ENCODE measurements around the gene FAM120A.

The FAM120A gene

DNA sequence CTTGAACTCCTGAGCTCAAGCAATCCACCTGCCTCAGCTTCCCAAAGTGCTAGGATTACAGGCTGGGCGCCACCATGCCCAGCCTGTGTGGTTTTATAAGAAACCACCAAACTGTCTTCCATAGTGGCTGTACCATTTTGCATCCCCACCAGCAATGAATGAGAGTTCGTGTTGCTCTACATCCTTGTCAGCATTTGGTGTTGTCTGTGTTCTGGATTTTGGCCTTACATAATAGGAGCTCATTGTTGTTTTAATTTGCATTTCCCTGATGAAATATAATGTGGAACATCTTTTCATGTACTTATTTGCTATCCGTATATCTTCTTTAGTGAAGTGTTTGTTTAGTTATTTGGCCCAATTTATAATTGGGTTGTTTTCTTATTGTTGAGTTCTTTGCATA is 154.7 kb downstream of the FAM120A start:
- no peak for TF ChIP-seq CTCF (IDR thresholded peaks at IDR 0.05)

DNA sequence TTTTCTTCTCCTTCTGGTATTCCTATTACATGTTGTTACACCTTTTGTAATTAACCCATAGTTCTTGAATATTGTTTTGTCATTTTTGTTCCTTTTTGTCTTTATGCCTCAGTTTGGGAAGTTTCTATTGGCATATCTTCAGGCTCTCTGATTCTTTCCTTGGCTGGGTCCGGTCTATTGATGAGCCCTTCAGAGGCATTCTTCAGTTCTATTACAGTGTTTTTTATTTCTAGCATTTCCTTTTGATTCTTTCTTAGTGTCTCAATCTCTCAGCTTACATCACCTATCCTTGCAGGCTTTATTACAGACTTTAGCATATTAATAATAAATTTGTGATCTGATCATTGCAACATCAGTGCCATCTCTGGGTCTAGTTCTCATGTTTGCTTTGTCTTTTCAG is 158.7 kb downstream of the FAM120A start:
- TF ChIP-seq CTCF (IDR thresholded peaks at IDR 0.05), result no peak

GRCh38 chr9:93612052-93612795 is 160.7 kb downstream of the FAM120A start:
- TF ChIP-seq CTCF (IDR thresholded peaks at IDR 0.05), result no peak

DNA sequence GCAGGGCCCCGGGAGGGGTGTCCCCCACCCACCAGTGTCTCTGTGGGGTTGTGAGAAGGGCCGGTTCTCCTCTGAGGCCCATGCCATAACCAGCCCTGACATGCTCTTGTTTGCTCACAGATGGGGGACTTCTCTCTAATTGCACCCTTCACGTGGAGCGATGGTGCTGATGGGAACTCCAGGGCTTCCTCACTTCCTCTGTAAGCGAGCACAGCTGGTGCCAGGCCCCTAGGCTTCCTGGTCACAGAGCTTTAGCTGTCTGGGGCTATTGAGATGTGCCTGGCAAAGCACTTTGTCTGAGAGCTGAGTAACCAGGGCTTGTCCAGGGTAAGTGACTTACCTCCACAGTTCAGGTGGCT is 161.3 kb downstream of the FAM120A start:
- TF ChIP-seq CTCF (IDR thresholded peaks at IDR 0.05), result no peak

DNA sequence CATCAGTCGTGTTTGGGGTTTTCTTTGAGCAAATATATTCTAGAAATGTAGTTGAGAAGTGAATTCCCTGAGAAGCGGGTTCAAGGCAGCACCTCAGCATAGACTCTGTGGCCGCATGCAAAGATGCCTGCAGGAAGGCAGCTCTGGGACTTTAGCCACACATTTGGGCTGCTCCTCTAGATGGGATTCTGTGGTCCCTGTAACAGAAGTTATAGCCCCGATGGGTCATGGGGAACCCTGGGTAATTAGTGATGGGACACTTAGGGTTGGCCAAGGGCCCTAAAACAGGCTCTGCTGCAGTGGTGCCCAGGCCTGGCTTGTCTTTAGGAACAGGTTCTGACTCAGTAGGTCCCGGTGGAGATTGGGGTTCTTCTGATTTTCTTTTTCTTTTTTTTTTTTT is 161.7 kb downstream of the FAM120A start:
- no peak for TF ChIP-seq CTCF (IDR thresholded peaks at IDR 0.05)

DNA sequence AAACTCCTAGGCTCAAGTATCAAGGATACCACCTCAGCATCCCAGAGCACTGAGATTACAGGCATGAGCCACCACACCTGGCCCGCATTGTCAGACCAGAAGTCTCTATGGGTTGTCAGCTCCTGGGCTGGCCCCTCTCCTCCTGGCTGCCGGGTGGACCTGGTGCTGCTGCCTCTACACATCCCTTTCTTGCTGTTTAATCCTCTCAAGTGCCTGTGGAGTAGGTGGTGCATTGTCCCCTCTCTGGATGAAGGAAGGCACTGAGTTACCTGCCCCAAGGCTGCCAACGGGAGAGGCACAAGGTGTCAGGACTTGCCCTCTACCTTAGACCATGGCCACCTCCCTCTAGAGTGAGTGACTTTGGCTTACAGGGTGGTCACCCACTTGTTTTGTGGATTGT is 162.3 kb downstream of the FAM120A start:
- TF ChIP-seq CTCF (IDR thresholded peaks at IDR 0.05), result no peak

DNA sequence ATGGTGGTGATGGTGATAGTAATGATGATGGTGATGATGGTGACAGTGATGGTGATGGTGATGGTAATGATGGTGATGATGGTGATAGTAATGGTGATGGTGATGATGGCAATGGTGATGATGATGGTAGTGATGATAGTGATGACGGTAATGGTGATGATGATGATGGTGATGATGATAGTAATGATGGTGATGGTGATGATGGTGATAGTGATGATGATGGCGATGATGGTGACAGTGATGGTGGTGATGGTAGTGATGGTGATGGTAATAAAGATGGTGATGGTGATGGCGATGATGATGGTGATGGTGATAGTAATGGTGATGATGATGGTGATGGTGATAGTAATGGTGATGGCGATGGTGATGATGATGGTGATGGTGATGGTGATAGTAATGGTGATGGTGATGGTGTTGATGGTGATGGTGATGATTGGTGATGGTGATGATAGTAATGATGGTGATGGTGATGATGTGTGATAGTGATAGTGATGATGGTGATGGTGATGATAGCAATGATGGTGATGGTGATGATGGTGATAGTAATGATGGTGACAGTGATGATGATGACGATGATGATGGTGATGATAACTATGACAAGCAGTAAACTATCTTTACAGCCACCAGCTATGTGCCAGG is 163.5 kb downstream of the FAM120A start:
- no peak for TF ChIP-seq CTCF (IDR thresholded peaks at IDR 0.05)
